ENCODE results near the gene METTL1. TPM values are rescaled to one million over a fixed set of nuclear protein-coding genes. Genes with fewer than 3 reads are reported as not detected.

METTL1 gene
- total and polyA plus RNA-seq, 9 of the 15 experiments (the other 6 are each of a cell fraction or from before 2014, with no cell fraction given) = 12.6 to 65.9 (median 39.2) TPM

GRCh38 chr12:57816855-57817151 is 44.9 kb upstream of the METTL1 start:
- intact Hi-C loops (cut with micrococcal nuclease) (no loop called here), in situ Hi-C loops (cut with MboI) (no loop called here)
- FAIRE-seq (peak; percentile 94), DNase-seq (ENCODE audit: extremely low read depth in 1 of 4, low spot score in 3 of 4) (peak; percentile 66 to 80 (median 72)), ATAC-seq (peak; percentile 83)
- BruUV-seq (replicated peaks) = no TSS peak
- POLR2A ChIA-PET = interaction anchor here (0.9 kb wide), 2 partner anchors 14 to 26 kb away, joined by 3 to 4 read pairs; no protein-coding TSS in a partner anchor
- H3K9me1 ChIP-seq (ENCODE audit: control insufficient read depth, insufficient read depth, low read length) = peaks cover 4% of the 10 kb centered on the region
- no peaks in the 10 kb centered on the region for H3K27me3 ChIP-seq (ENCODE audit: control insufficient read depth in 2 of 2, insufficient read depth in 2 of 2, low read length in 2 of 2)
- peaks cover 7% of the 10 kb centered on the region; the same call in 1 of the 3 replicates for H3K36me3 ChIP-seq (ENCODE audit: control insufficient read depth, insufficient read depth, low read length)
- H3K9ac ChIP-seq (ENCODE audit: insufficient read depth in 1 of 2, low read depth in 2 of 2, low read length in 2 of 2) = peak overlapping the region in 1 of 2 experiments; percentile 23; a peak in 1 of 4 replicates
- 0% methylated on average over 5 of the region's 5 CpGs for WGBS (ENCODE audit: insufficient coverage, low coverage, missing lambda C conversion rate)
- H2AFZ ChIP-seq (ENCODE audit: low read depth, low read length) = peak overlapping the region; percentile 61
- peaks cover 9 to 17% of the 10 kb centered on the region in 2 experiments; a peak in 3 of 5 replicates for H3K4me1 ChIP-seq (replicated peaks in 1 of 2; ENCODE audit: control insufficient read depth in 2 of 2, insufficient read depth in 2 of 2, low read length in 2 of 2)
- H3K4me2 ChIP-seq (ENCODE audit: insufficient read depth, low read length) = no peak overlapping the region
- H3K9me3 ChIP-seq (replicated peaks; ENCODE audit: control insufficient read depth, insufficient read depth, low read depth, low read length) = no peaks in the 10 kb centered on the region
- no peaks in the 10 kb centered on the region; the same call in 1 of the 2 replicates for H4K20me1 ChIP-seq (replicated peaks; ENCODE audit: control insufficient read depth, insufficient read depth, low read length)
- H3K79me2 ChIP-seq (ENCODE audit: control insufficient read depth, insufficient read depth, low read length) = no peaks in the 10 kb centered on the region
- CTCF ChIA-PET (ENCODE audit: low intra/inter-chr PET ratio) = interaction anchor here (1.1 kb wide), 1 partner anchor 89 kb away, joined by 6 read pairs; no protein-coding TSS in a partner anchor
- H3K27ac ChIP-seq (ENCODE audit: extremely low read depth, low read depth, low read length) = peak overlapping the region; percentile 37; the same call in 2 of the 3 replicates
- no peak overlapping the region for H3K4me3 ChIP-seq
- TF ChIP-seq ZNF764 (CRISPR knock-in tag; IDR thresholded peaks at IDR 0.05; ENCODE audit: low read depth) (no peak), MYC (IDR thresholded peaks at IDR 0.05; ENCODE audit: low read depth, low read length) (0 out of 2 replicates have a peak, but pooled peaks have one; percentile 31), MYC (CRISPR knock-in tag; IDR thresholded peaks at IDR 0.05; ENCODE audit: borderline replicate concordance, low read depth) (no peak), YY1 (IDR thresholded peaks at IDR 0.05; ENCODE audit: borderline replicate concordance in 1 of 3, control insufficient read depth in 1 of 3, extremely low read depth in 1 of 3, insufficient read depth in 3 of 3, insufficient read length in 1 of 3, insufficient replicate concordance in 2 of 3, low read depth in 1 of 3, low read length in 2 of 3) (no peak), CREM (IDR thresholded peaks at IDR 0.05; ENCODE audit: low read depth) (0 out of 2 replicates have a peak, but pooled peaks have one; percentile 27), CHCHD3 (CRISPR knock-in tag; IDR thresholded peaks at IDR 0.05) (no peak), SRSF9 (IDR thresholded peaks at IDR 0.05; ENCODE audit: borderline replicate concordance, low read depth, low read length) (no peak), CBX3 (IDR thresholded peaks at IDR 0.05; ENCODE audit: borderline replicate concordance in 1 of 2, low read length in 2 of 2) (peak in 1 of 2 experiments; percentile 46; a peak in 1 of 3 replicates), KAT2B (IDR thresholded peaks at IDR 0.05; ENCODE audit: low read depth, low read length) (no peak), CHD1 (IDR thresholded peaks at IDR 0.05; ENCODE audit: low read length) (no peak), KLF16 (IDR thresholded peaks at IDR 0.05) (peak; percentile 83), RCOR1 (IDR thresholded peaks at IDR 0.05; ENCODE audit: borderline replicate concordance in 1 of 2, low read depth in 2 of 2, low read length in 2 of 2) (peak in 1 of 2 experiments; percentile 51; a peak in 1 of 4 replicates), ETV5 (CRISPR knock-in tag; IDR thresholded peaks at IDR 0.05; ENCODE audit: low read depth) (peak; percentile 35; the same call in 1 of the 2 replicates), TFAP4 (CRISPR knock-in tag; IDR thresholded peaks at IDR 0.05; ENCODE audit: borderline replicate concordance) (peak; percentile 23; the same call in 1 of the 2 replicates), CHAMP1 (IDR thresholded peaks at IDR 0.05) (no peak), NR2C2 (CRISPR knock-in tag; IDR thresholded peaks at IDR 0.05) (no peak), NR2C2 (tag; IDR thresholded peaks at IDR 0.05) (peak; percentile 52; the same call in 1 of the 2 replicates), SPI1 (IDR thresholded peaks at IDR 0.05; ENCODE audit: borderline replicate concordance, low read depth, low read length) (peak; percentile 82)

Measured in K562 (cell line).